Esophagus squamous epithelium (tissue), 5 donors: Measurements from ENCODE around the gene IL21R. TPM values are rescaled to one million over a fixed set of nuclear protein-coding genes. Genes with fewer than 3 reads are reported as not detected.

Experiments
- DNase-seq: peaks from one replicate; lab custom pipeline; 2025; lab: John Stamatoyannopoulos, UW
- H3K27ac ChIP-seq, 4 donors: fragments of 200-600 bp; sonication (generic); one replicate each; pipeline ENCODE4 v1.5.1; 2016 to 2019; ENCODE audit warnings: mild to moderate bottlenecking in 1 of 4
- H3K27me3 ChIP-seq, 4 donors: fragments of 200-600 bp; sonication (generic); 1 replicate in 3 of 4; 2 replicates in 1 of 4; pipeline versions ENCODE4 v1.5.1 to v1.6.0; 2017 to 2021; ENCODE audit warnings: antibody characterized with exemption in 1 of 4
- H3K36me3 ChIP-seq, 3 donors: fragments of 200-600 bp; sonication (generic); one replicate each; pipeline ENCODE4 v1.5.1; 2016 to 2019
- H3K4me1 ChIP-seq, 3 donors: fragments of 200-600 bp; sonication (generic); one replicate each; pipeline ENCODE4 v1.5.1; 2017 to 2019
- H3K4me3 ChIP-seq, 4 donors: fragments of 200-600 bp; sonication (generic); 1 replicate in 3 of 4; 2 replicates in 1 of 4; pipeline ENCODE4 v1.5.1; 2016 to 2019; ENCODE audit warnings: mild to moderate bottlenecking in 2 of 4, moderate library complexity in 1 of 4
- H3K9me3 ChIP-seq, 3 donors: fragments of 200-600 bp; sonication (generic); one replicate each; pipeline ENCODE4 v1.5.1; 2016 to 2019
- POLR2A ChIP-seq, 4 donors: fragments of 450-650 bp; IDR thresholded peaks; one replicate each; pipeline ENCODE4 v1.6.1; 2017; ENCODE audit warnings: antibody characterized with exemption in 4 of 4, mild to moderate bottlenecking in 4 of 4, moderate library complexity in 3 of 4
- WGBS, 2 donors: methylation state at CpG; one replicate each; pipeline ENCODE4 v1.1.5; 2018; 5-methylcytosine and 5-hydroxymethylcytosine counted together
- intact Hi-C: fragments of 100-400 bp; cut with DNase I; formaldehyde crosslinking; loops from one replicate; pipeline ENCODE4 v1.15.0; 2022
- total RNA-seq, 4 donors: library from RNA; depleted of rRNA; stranded (reverse); fragments of >200 nt; gene quantifications; one replicate each; pipeline ENCODE4 v1.1.0, GENCODE V29; 2016
- TF ChIP-seq, protein P1 (sequence below), 6 experiments: fragments of 450-650 bp in 4 of 6; fragments of 200-600 bp in 2 of 6; sonication (generic) in 2 of 6; IDR thresholded peaks; one replicate each; pipeline ENCODE4 v1.5.1; 2016 to 2019; ENCODE audit warnings: antibody characterized with exemption in 6 of 6, mild to moderate bottlenecking in 4 of 6, moderate library complexity in 4 of 6
- donor health status: DM: yes; HTN: yes; CAD: no.

IL21R gene
- total RNA-seq, 4 donors from 2014 or later = 0.23 to 1.2 (median 0.39) TPM

DNA sequence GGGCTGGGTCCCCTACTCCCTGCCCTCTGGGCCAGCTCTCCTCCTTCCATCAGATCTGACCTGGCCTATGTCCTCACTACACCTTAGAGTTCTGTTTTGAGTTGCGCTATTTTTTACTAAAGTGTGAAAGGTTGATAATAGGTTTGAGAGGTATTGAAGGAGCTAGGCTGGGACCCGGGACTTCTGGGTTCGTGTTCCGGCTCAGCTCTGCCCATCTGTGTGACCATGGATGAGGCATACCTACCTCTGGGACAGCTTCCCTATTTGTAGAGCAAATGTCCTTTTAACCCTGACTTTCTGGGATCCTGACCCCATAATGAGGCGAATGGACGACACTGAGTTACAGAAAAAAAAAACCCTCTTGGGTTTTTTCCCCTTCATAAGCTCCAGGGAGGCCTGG is 36.0 kb downstream of the IL21R start:
- 94% methylated on average over 5 of the region's 6 CpGs; no CpG with 5 or more reads in 1 of the 2 donors for WGBS, 2 donors
- H3K27me3 ChIP-seq = no peaks in the 10 kb centered on the region
- no peak overlapping the region for H3K27ac ChIP-seq
- intact Hi-C loops = no loop called here
- DNase-seq = no peak
- no peaks in the 10 kb centered on the region for H3K4me1 ChIP-seq
- no peaks in the 10 kb centered on the region for H3K9me3 ChIP-seq
- TF ChIP-seq, protein P1, sequence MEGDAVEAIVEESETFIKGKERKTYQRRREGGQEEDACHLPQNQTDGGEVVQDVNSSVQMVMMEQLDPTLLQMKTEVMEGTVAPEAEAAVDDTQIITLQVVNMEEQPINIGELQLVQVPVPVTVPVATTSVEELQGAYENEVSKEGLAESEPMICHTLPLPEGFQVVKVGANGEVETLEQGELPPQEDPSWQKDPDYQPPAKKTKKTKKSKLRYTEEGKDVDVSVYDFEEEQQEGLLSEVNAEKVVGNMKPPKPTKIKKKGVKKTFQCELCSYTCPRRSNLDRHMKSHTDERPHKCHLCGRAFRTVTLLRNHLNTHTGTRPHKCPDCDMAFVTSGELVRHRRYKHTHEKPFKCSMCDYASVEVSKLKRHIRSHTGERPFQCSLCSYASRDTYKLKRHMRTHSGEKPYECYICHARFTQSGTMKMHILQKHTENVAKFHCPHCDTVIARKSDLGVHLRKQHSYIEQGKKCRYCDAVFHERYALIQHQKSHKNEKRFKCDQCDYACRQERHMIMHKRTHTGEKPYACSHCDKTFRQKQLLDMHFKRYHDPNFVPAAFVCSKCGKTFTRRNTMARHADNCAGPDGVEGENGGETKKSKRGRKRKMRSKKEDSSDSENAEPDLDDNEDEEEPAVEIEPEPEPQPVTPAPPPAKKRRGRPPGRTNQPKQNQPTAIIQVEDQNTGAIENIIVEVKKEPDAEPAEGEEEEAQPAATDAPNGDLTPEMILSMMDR (IDR thresholded peaks at IDR 0.05) = no peak
- H3K36me3 ChIP-seq = no peaks in the 10 kb centered on the region
- no peak overlapping the region for H3K4me3 ChIP-seq

DNA sequence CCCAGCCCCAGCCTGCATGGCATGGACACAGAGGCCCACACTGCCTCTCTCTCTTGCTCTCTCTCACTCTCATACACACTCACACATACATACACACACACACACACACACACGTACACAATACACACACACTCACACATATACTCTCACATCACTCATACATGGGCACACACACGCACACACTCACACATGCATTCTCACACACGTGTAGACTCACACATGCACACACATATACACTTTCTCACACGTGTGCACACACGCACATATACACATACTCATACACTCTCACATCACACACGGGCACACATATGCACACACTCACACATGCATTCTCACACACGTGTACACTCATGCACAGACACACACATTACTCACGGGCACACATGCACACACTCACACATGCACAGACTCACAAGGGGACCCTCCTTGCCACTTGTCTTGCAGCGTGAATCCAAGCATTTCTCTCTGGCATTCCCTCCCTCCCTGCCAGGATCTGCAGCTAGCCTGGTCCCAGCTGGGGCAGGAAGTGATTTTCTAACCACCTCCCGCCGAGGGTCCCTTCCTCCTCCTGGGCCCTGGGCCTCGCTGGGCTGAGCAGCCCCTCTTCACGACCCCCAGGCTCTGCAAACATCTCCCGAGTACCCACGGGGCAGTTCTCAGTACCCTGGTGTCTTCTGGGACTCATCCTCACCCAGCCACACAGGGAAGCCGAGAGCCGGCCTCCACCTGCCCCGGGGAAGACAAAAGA is 37.5 kb downstream of the IL21R start:
- DNase-seq = no peak
- TF ChIP-seq, protein P1 (IDR thresholded peaks at IDR 0.05) = no peak
- TF ChIP-seq POLR2A (IDR thresholded peaks at IDR 0.05) = no peak
- intact Hi-C loops = no loop called here
- H3K4me3 ChIP-seq = no peak overlapping the region
- no peaks in the 10 kb centered on the region for H3K36me3 ChIP-seq
- no peaks in the 10 kb centered on the region for H3K27me3 ChIP-seq
- WGBS, 2 donors = 67 to 77% methylated on average over 11 to 18 of the region's 18 CpGs
- H3K27ac ChIP-seq = no peak overlapping the region
- peaks cover 0 to 6% (median 5%) of the 10 kb centered on the region in 3 donors for H3K9me3 ChIP-seq
- no peaks in the 10 kb centered on the region for H3K4me1 ChIP-seq

DNA sequence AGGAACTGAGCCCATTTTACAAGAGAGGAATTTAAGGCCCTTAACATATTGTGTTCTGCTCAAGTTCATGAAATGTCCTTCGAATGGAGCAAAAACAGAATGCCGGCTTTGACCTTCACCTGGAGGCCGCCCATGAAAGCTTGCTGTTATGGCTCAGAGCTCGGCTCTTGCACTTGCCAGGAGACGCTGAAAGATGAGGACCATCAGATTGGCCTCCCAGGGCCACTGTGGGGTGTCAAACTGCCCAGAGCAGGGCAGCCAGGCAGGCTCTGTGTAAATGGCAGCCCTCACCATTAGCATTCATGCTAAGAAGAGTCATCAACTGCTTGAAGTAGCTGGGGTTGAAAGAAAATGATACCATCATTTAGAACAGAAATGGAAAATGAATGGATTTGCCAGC is 39.3 kb downstream of the IL21R start:
- DNase-seq = no peak
- Histone ChIP-seq H3K27ac (no peak overlapping the region), H3K4me1 (no peaks in the 10 kb centered on the region), H3K27me3 (no peaks in the 10 kb centered on the region), H3K9me3 (peaks cover 0 to 14% (median 13%) of the 10 kb centered on the region in 3 donors), H3K36me3 (no peaks in the 10 kb centered on the region), H3K4me3 (no peak overlapping the region)
- TF ChIP-seq, protein P1 (IDR thresholded peaks at IDR 0.05) = no peak
- no peak for TF ChIP-seq POLR2A (IDR thresholded peaks at IDR 0.05)
- 77 to 88% methylated on average over 4 to 5 of the region's 5 CpGs for WGBS, 2 donors
- intact Hi-C loops = no loop called here

DNA sequence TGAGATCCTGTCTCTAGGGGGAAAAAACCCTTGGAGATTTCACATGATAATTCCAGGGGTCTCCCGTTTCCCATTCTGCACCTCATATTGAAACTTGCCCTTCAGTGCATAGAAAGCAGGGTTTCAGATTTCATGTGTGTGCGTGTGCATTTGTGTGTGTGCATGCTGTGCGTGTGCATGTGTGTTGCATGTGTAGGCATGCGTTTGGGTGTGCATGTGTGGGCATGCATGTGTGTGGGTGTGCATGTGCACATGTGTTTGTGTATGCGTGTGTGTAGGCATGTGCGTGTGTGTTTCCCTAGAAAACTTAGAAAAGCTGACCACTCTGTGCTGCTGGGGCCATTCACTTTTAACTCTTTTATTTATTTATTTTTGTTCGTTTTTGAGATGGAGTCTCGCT is 40.0 kb downstream of the IL21R start:
- no peaks in the 10 kb centered on the region for H3K36me3 ChIP-seq
- 81 to 88% methylated on average over 8 of the region's 8 CpGs for WGBS, 2 donors
- no peak overlapping the region for H3K4me3 ChIP-seq
- no peaks in the 10 kb centered on the region for H3K4me1 ChIP-seq
- H3K9me3 ChIP-seq = peaks cover 0 to 14% (median 13%) of the 10 kb centered on the region in 3 donors
- DNase-seq = no peak
- intact Hi-C loops = no loop called here
- TF ChIP-seq POLR2A (IDR thresholded peaks at IDR 0.05) = no peak
- TF ChIP-seq, protein P1 (IDR thresholded peaks at IDR 0.05) = no peak
- H3K27me3 ChIP-seq = peaks cover 0 to 4% (median 0%) of the 10 kb centered on the region in 4 donors
- no peak overlapping the region for H3K27ac ChIP-seq

DNA sequence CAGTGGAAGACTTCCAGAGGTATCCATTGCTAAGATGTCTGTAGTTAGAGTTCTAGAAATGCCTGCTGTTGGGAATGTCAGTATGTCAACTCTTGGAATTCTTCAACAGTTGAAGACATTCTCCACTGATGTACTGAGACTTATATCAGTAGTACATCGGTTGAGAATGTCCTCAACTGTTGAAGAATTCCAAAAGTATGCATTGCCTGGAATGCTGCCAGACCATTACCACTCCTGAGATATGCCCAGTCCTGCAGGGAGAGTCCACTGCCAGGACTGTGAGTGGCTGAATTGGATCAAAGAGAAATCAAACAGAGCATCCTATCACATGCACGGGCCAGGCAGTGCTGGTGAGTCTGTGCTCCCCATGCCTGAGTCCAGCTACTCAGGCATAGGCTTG is 42.0 kb downstream of the IL21R start:
- H3K4me3 ChIP-seq = no peak overlapping the region
- WGBS, 2 donors = 31 to 54% methylated on average over 2 of the region's 2 CpGs
- no peak for DNase-seq
- no peaks in the 10 kb centered on the region for H3K4me1 ChIP-seq
- TF ChIP-seq POLR2A (IDR thresholded peaks at IDR 0.05) = no peak
- TF ChIP-seq, protein P1 (IDR thresholded peaks at IDR 0.05) = no peak
- no peak overlapping the region for H3K27ac ChIP-seq
- intact Hi-C loops = no loop called here
- H3K36me3 ChIP-seq = no peaks in the 10 kb centered on the region
- peaks cover 0 to 14% (median 13%) of the 10 kb centered on the region in 3 donors for H3K9me3 ChIP-seq
- peaks cover 0 to 25% (median 0%) of the 10 kb centered on the region in 4 donors for H3K27me3 ChIP-seq
